ENCODE results near the gene DENR.
"Not testable (repeated sequence)": the region's sequence is repeated elsewhere in the genome, so short reads cannot be mapped to it uniquely, and the experiment has no call there.

The DENR gene

GRCh38 chr12:122710341-122710740 lies 42.3 kb upstream of the DENR start:
- H3K4ac ChIP-seq (ENCODE audit: low read depth, low read length); H4K91ac ChIP-seq (ENCODE audit: low read depth, low read length); H3K4me3 ChIP-seq (ENCODE audit: low read depth, low read length); H3K79me1 ChIP-seq (ENCODE audit: low read length); H3K27me3 ChIP-seq (ENCODE audit: insufficient read depth, low read length); H3K4me1 ChIP-seq (ENCODE audit: control insufficient read depth in 1 of 2, insufficient read depth in 2 of 2, low read length in 2 of 2); H3K23ac ChIP-seq (ENCODE audit: low read length); H3K9me3 ChIP-seq (ENCODE audit: insufficient read depth, low read depth, low read length); H3K36me3 ChIP-seq (ENCODE audit: control insufficient read depth in 1 of 2, insufficient read depth in 2 of 2, low read length in 2 of 2); H2AFZ ChIP-seq (ENCODE audit: insufficient read depth, low read length, poor library complexity); H3K18ac ChIP-seq (ENCODE audit: low read length); H4K8ac ChIP-seq (ENCODE audit: low read depth, low read length); H3K14ac ChIP-seq (ENCODE audit: low read length); H3K9ac ChIP-seq (ENCODE audit: low read length); H2AK5ac ChIP-seq (ENCODE audit: low read length); H4K12ac ChIP-seq (ENCODE audit: low read depth, low read length); H2BK120ac ChIP-seq (ENCODE audit: insufficient read depth, low read length, poor library complexity); H2BK5ac ChIP-seq (ENCODE audit: low read depth, low read length, poor library complexity); H3K79me2 ChIP-seq (ENCODE audit: control insufficient read depth, insufficient read depth, low read length, poor library complexity); H2BK12ac ChIP-seq (ENCODE audit: low read length): not testable (repeated sequence)
- Histone ChIP-seq H3K4me2 (ENCODE audit: low read length) (peak overlapping the region; percentile 27), H3K27ac (ENCODE audit: low read depth, low read length) (peak overlapping the region; percentile 88)
- no CpG with 5 or more reads among the region's 2 CpGs for WGBS (ENCODE audit: extremely low coverage, insufficient coverage, insufficient read length)
- DNase-seq = peak; percentile 85 to 94

GRCh38 chr12:122711266-122711665 lies 41.4 kb upstream of the DENR start:
- not testable (repeated sequence) for H3K4me3 ChIP-seq (ENCODE audit: low read depth, low read length); H3K79me1 ChIP-seq (ENCODE audit: low read length); H3K18ac ChIP-seq (ENCODE audit: low read length); H3K36me3 ChIP-seq (ENCODE audit: control insufficient read depth in 1 of 2, insufficient read depth in 2 of 2, low read length in 2 of 2); H4K91ac ChIP-seq (ENCODE audit: low read depth, low read length); H2AK5ac ChIP-seq (ENCODE audit: low read length); H3K9ac ChIP-seq (ENCODE audit: low read length); H3K23ac ChIP-seq (ENCODE audit: low read length); H3K79me2 ChIP-seq (ENCODE audit: control insufficient read depth, insufficient read depth, low read length, poor library complexity); H3K9me3 ChIP-seq (ENCODE audit: insufficient read depth, low read depth, low read length); H3K27me3 ChIP-seq (ENCODE audit: insufficient read depth, low read length); H3K4me2 ChIP-seq (ENCODE audit: low read length); H4K12ac ChIP-seq (ENCODE audit: low read depth, low read length); H2AFZ ChIP-seq (ENCODE audit: insufficient read depth, low read length, poor library complexity); H3K14ac ChIP-seq (ENCODE audit: low read length); H4K8ac ChIP-seq (ENCODE audit: low read depth, low read length); H3K4me1 ChIP-seq (ENCODE audit: control insufficient read depth in 1 of 2, insufficient read depth in 2 of 2, low read length in 2 of 2); DNase-seq; H3K4ac ChIP-seq (ENCODE audit: low read depth, low read length)
- peak overlapping the region; percentile 64 for H2BK12ac ChIP-seq (ENCODE audit: low read length)
- WGBS (ENCODE audit: extremely low coverage, insufficient coverage, insufficient read length) = no CpG with 5 or more reads among the region's 1 CpG
- peak overlapping the region; percentile 63 for H2BK5ac ChIP-seq (ENCODE audit: low read depth, low read length, poor library complexity)
- peak overlapping the region; percentile 83 for H2BK120ac ChIP-seq (ENCODE audit: insufficient read depth, low read length, poor library complexity)
- peak overlapping the region; percentile 83 for H3K27ac ChIP-seq (ENCODE audit: low read depth, low read length)

GRCh38 chr12:122713491-122714188 lies 39.0 kb upstream of the DENR start:
- H3K4me1 ChIP-seq (ENCODE audit: control insufficient read depth in 1 of 2, insufficient read depth in 2 of 2, low read length in 2 of 2) = not testable (repeated sequence)

GRCh38 chr12:122715211-122715610 lies 37.4 kb upstream of the DENR start:
- peak overlapping the region; percentile 24 for H4K91ac ChIP-seq (ENCODE audit: low read depth, low read length)
- not testable (repeated sequence) for H4K12ac ChIP-seq (ENCODE audit: low read depth, low read length); H2AFZ ChIP-seq (ENCODE audit: insufficient read depth, low read length, poor library complexity); H3K79me2 ChIP-seq (ENCODE audit: control insufficient read depth, insufficient read depth, low read length, poor library complexity); H3K4ac ChIP-seq (ENCODE audit: low read depth, low read length); H2BK5ac ChIP-seq (ENCODE audit: low read depth, low read length, poor library complexity); H3K36me3 ChIP-seq (ENCODE audit: control insufficient read depth in 1 of 2, insufficient read depth in 2 of 2, low read length in 2 of 2); H3K27me3 ChIP-seq (ENCODE audit: insufficient read depth, low read length); H3K4me3 ChIP-seq (ENCODE audit: low read depth, low read length); H3K9ac ChIP-seq (ENCODE audit: low read length); H3K9me3 ChIP-seq (ENCODE audit: insufficient read depth, low read depth, low read length); H3K18ac ChIP-seq (ENCODE audit: low read length); H3K4me1 ChIP-seq (ENCODE audit: control insufficient read depth in 1 of 2, insufficient read depth in 2 of 2, low read length in 2 of 2); H3K27ac ChIP-seq (ENCODE audit: low read depth, low read length); H3K14ac ChIP-seq (ENCODE audit: low read length); H3K23ac ChIP-seq (ENCODE audit: low read length); H4K8ac ChIP-seq (ENCODE audit: low read depth, low read length); H3K79me1 ChIP-seq (ENCODE audit: low read length); H2BK12ac ChIP-seq (ENCODE audit: low read length); H3K4me2 ChIP-seq (ENCODE audit: low read length)
- H2AK5ac ChIP-seq (ENCODE audit: low read length) = peak overlapping the region; percentile 29
- no CpG with 5 or more reads among the region's 6 CpGs for WGBS (ENCODE audit: extremely low coverage, insufficient coverage, insufficient read length)
- peak overlapping the region; percentile 33 for H2BK120ac ChIP-seq (ENCODE audit: insufficient read depth, low read length, poor library complexity)
- DNase-seq = peak in 1 of 2 donors; percentile 34

More at GRCh38 chr12:122713491-122714188, 39.0 kb upstream of the DENR start:
- DNase-seq; H3K9ac ChIP-seq (ENCODE audit: low read length); H3K4me3 ChIP-seq (ENCODE audit: low read depth, low read length); H3K4me2 ChIP-seq (ENCODE audit: low read length); H3K79me1 ChIP-seq (ENCODE audit: low read length); H2AK5ac ChIP-seq (ENCODE audit: low read length); H3K4ac ChIP-seq (ENCODE audit: low read depth, low read length); H3K23ac ChIP-seq (ENCODE audit: low read length); H3K27ac ChIP-seq (ENCODE audit: low read depth, low read length); H2BK12ac ChIP-seq (ENCODE audit: low read length); H3K36me3 ChIP-seq (ENCODE audit: control insufficient read depth in 1 of 2, insufficient read depth in 2 of 2, low read length in 2 of 2); H2BK120ac ChIP-seq (ENCODE audit: insufficient read depth, low read length, poor library complexity); H3K14ac ChIP-seq (ENCODE audit: low read length); H3K27me3 ChIP-seq (ENCODE audit: insufficient read depth, low read length); H3K18ac ChIP-seq (ENCODE audit: low read length); H3K9me3 ChIP-seq (ENCODE audit: insufficient read depth, low read depth, low read length); H4K12ac ChIP-seq (ENCODE audit: low read depth, low read length); H3K79me2 ChIP-seq (ENCODE audit: control insufficient read depth, insufficient read depth, low read length, poor library complexity); H2BK5ac ChIP-seq (ENCODE audit: low read depth, low read length, poor library complexity); H4K8ac ChIP-seq (ENCODE audit: low read depth, low read length); H4K91ac ChIP-seq (ENCODE audit: low read depth, low read length); H2AFZ ChIP-seq (ENCODE audit: insufficient read depth, low read length, poor library complexity): not testable (repeated sequence)
- WGBS (ENCODE audit: extremely low coverage, insufficient coverage, insufficient read length) = no CpG with 5 or more reads among the region's 10 CpGs

Data from trophoblast cell (in vitro differentiated cells and primary cell).